K562 (cell line): Measurements from ENCODE around the gene MMAB. TPM values are rescaled to one million over a fixed set of nuclear protein-coding genes. Genes with fewer than 3 reads are reported as not detected.

Experiments
- ATAC-seq: fragments of 200-7000 bp; cut with Tn5 transposase; 3 replicates; pipeline ENCODE4 v1.9.1; 2020; ENCODE audit warnings: moderate library complexity
- BruUV-seq: library from RNA; stranded (reverse); fragments of 400-500 nt; replicated peaks from 2 replicates; lab custom pipeline; 2021; lab: Mats Ljungman, UMichigan
- CTCF ChIA-PET: fragments of 300-600 bp; formaldehyde crosslinking; extraction: SDS; loops from one replicate; lab custom pipeline; 2021; ENCODE audit warnings: low intra/inter-chr PET ratio; lab: Yijun Ruan, JAX
- POLR2A ChIA-PET: fragments of 300-600, 350-650 bp; sonication (Branson Sonifier 250); formaldehyde crosslinking; extraction: SDS; loops from one replicate; lab custom pipeline; 2021; ENCODE audit warnings: antibody characterized with exemption, inconsistent platforms; lab: Yijun Ruan, JAX
- DNase-seq, 4 experiments: peaks; one replicate each; pipeline versions ENCODE4 v3.0.0 to v3.0.0-alpha.2; 2011 to 2018; ENCODE audit warnings: low spot score in 3 of 4, mixed read lengths in 3 of 4; ENCODE audit errors: extremely low read depth in 1 of 4
- FAIRE-seq: peaks from 2 replicates; lab custom pipeline; 2011; peaks lifted over from hg19 to GRCh38; lab: Jason Lieb, UNC
- H2AFZ ChIP-seq: 2 replicates; pipeline ENCODE4 v1.6.0; 2011; ENCODE audit warnings: low read depth, low read length, control low read depth, inconsistent platforms
- H3K27ac ChIP-seq: fragments of 200-600 bp; 3 replicates; pipeline ENCODE4 v1.8.0; 2011; ENCODE audit warnings: low read depth, mild to moderate bottlenecking, control low read depth, inconsistent platforms, low read length, moderate library complexity, mixed read lengths; ENCODE audit errors: extremely low read depth
- H3K27me3 ChIP-seq, 2 experiments: fragments of 300-600 bp in 1 of 2; 2 replicates in 1 of 2; 3 replicates in 1 of 2; pipeline versions ENCODE4 v1.6.0 to v1.8.0; 2011; ENCODE audit warnings: inconsistent platforms in 2 of 2, low read length in 2 of 2, mild to moderate bottlenecking in 1 of 2, mixed read lengths in 1 of 2, moderate library complexity in 1 of 2; ENCODE audit not compliant: control insufficient read depth in 2 of 2, insufficient read depth in 2 of 2
- H3K36me3 ChIP-seq: fragments of 300-600 bp; 3 replicates; pipeline ENCODE4 v1.8.0; 2011; ENCODE audit warnings: mild to moderate bottlenecking, low read length, inconsistent platforms; ENCODE audit not compliant: control insufficient read depth, insufficient read depth
- H3K4me1 ChIP-seq, 2 experiments: fragments of 200-600 bp in 1 of 2; replicated peaks in 1 of 2; 2 replicates in 1 of 2; 3 replicates in 1 of 2; pipeline versions ENCODE4 v1.5.1 to v1.8.0; 2011; ENCODE audit warnings: inconsistent platforms in 2 of 2, low read length in 2 of 2, mild to moderate bottlenecking in 1 of 2, mixed read lengths in 1 of 2, moderate library complexity in 1 of 2; ENCODE audit not compliant: control insufficient read depth in 2 of 2, insufficient read depth in 2 of 2
- H3K4me2 ChIP-seq: 2 replicates; pipeline ENCODE4 v1.6.1; 2011; ENCODE audit warnings: low read length, control low read depth, inconsistent platforms, mixed read lengths; ENCODE audit not compliant: insufficient read depth
- H3K4me3 ChIP-seq: fragments of 200-600 bp; sonication (generic), shearing (Covaris generic); 2 replicates; pipeline ENCODE4 v1.5.1; 2016; ENCODE audit warnings: control low read depth, inconsistent platforms
- H3K79me2 ChIP-seq: fragments of 200-600 bp; 3 replicates; pipeline ENCODE4 v1.8.0; 2011; ENCODE audit warnings: low read length, inconsistent platforms; ENCODE audit not compliant: control insufficient read depth, insufficient read depth
- H3K9ac ChIP-seq, 2 experiments: 2 replicates each; pipeline versions ENCODE4 v1.6.0 to v1.6.1; 2011; ENCODE audit warnings: low read depth in 2 of 2, low read length in 2 of 2, control low read depth in 1 of 2, inconsistent platforms in 1 of 2, mild to moderate bottlenecking in 1 of 2, mixed read lengths in 1 of 2; ENCODE audit not compliant: insufficient read depth in 1 of 2
- H3K9me1 ChIP-seq: one replicate; pipeline ENCODE4 v1.6.0; 2011; ENCODE audit warnings: inconsistent platforms, mild to moderate bottlenecking, low read length, moderate library complexity; ENCODE audit not compliant: control insufficient read depth, insufficient read depth
- H3K9me3 ChIP-seq: replicated peaks from 2 replicates; pipeline ENCODE4 v1.5.1; 2011; ENCODE audit warnings: low read depth, low read length, inconsistent platforms; ENCODE audit not compliant: control insufficient read depth, insufficient read depth
- H4K20me1 ChIP-seq: replicated peaks from 2 replicates; pipeline ENCODE4 v1.6.1; 2011; ENCODE audit warnings: low read length, inconsistent platforms, mixed read lengths; ENCODE audit not compliant: control insufficient read depth, insufficient read depth
- ADNP ChIP-seq: fragments of 200-800 bp; sonication (Bioruptor generic); IDR thresholded peaks from 2 replicates; pipeline ENCODE4 v1.6.1; 2016; ENCODE audit warnings: missing genetic modification characterization, missing compliant biosample characterization
- BCOR ChIP-seq: fragments of 450-650 bp; IDR thresholded peaks from 2 replicates; pipeline ENCODE4 v1.6.1; 2016
- BMI1 ChIP-seq: fragments of 150-350 bp; IDR thresholded peaks from 2 replicates; pipeline ENCODE4 v1.6.1; 2014; ENCODE audit warnings: low read length
- CCNT2 ChIP-seq: IDR thresholded peaks from 2 replicates; pipeline ENCODE4 v1.6.1; 2011; ENCODE audit warnings: borderline replicate concordance, low read depth, mild to moderate bottlenecking, moderate library complexity, mixed read lengths, low read length; ENCODE audit not compliant: insufficient read length; ENCODE audit errors: extremely low read depth
- CREBBP ChIP-seq: IDR thresholded peaks from one replicate; pipeline ENCODE4 v1.6.1; 2012; ENCODE audit warnings: low read depth, mild to moderate bottlenecking, control low read depth, inconsistent platforms, low read length
- GTF2E2 ChIP-seq: fragments of 200-800 bp; sonication (Bioruptor generic); IDR thresholded peaks from 2 replicates; pipeline ENCODE4 v1.6.1; 2016; ENCODE audit warnings: missing genetic modification characterization, missing compliant biosample characterization
- KAT8 ChIP-seq: fragments of 450-650 bp; IDR thresholded peaks from 2 replicates; pipeline ENCODE4 v1.6.1; 2016; ENCODE audit warnings: low read depth, mild to moderate bottlenecking
- MAFK ChIP-seq: IDR thresholded peaks from 2 replicates; pipeline ENCODE4 v1.6.1; 2011; ENCODE audit warnings: low read length, improper control_type of control experiment
- NCOA6 ChIP-seq: fragments of 450-650 bp; IDR thresholded peaks from 2 replicates; pipeline ENCODE4 v1.6.1; 2017; ENCODE audit warnings: mild to moderate bottlenecking
- NR4A1 ChIP-seq, 2 experiments: fragments of 250-450 bp in 1 of 2; fragments of 450-650 bp in 1 of 2; sonication (Bioruptor Pico) in 1 of 2; IDR thresholded peaks; 2 replicates each; pipeline versions ENCODE4 v1.4.0 to v1.6.1; 2016 to 2020; ENCODE audit warnings: mild to moderate bottlenecking in 2 of 2, missing compliant biosample characterization in 1 of 2, missing genetic modification characterization in 1 of 2, moderate library complexity in 1 of 2
- RFX5 ChIP-seq: IDR thresholded peaks from 2 replicates; pipeline ENCODE4 v1.6.1; 2011; ENCODE audit warnings: low read depth, mild to moderate bottlenecking, improper control_type of control experiment, low read length
- U2AF1 ChIP-seq: fragments of 200-400 bp; formaldehyde crosslinking; optimal IDR thresholded peaks from 2 replicates; pipeline ENCODE3; 2017; ENCODE audit warnings: mild to moderate bottlenecking, low read depth, low read length, moderate library complexity
- ZNF586 ChIP-seq: fragments of 450-650 bp; formaldehyde crosslinking; conservative IDR thresholded peaks from 2 replicates; pipeline ENCODE4 v1.4.0; 2020; ENCODE audit warnings: mild to moderate bottlenecking, moderate library complexity
- WGBS: fragments of 100-300 bp; shearing (Covaris generic); methylation state at CpG from one replicate; pipeline ENCODE4 v1.1.6; 2016; ENCODE audit warnings: low coverage, mixed read lengths; ENCODE audit not compliant: insufficient coverage; ENCODE audit errors: missing lambda C conversion rate; 5-methylcytosine and 5-hydroxymethylcytosine counted together
- in situ Hi-C: fragments of 300-500 bp; cut with MboI; formaldehyde crosslinking; loops from 4 replicates; pipeline ENCODE4 v1.15.0; 2018; ENCODE audit warnings: inconsistent platforms, mixed read lengths
- intact Hi-C: fragments of 100-400 bp; cut with micrococcal nuclease; formaldehyde crosslinking; loops from 2 replicates; pipeline ENCODE4 v1.14.2; 2022
- polyA plus RNA-seq, 8 experiments: library from polyadenylated mRNA; depleted of rRNA in 4 of 8; stranded (reverse) in 5 of 8; unstranded in 3 of 8; fragments of >200 nt; fragmentation: Nextera tagmentation in 2 of 8; fragmentation: Illumina TruSeq in 1 of 8; extraction: Ambion mirVana in 2 of 8; extraction: Trizol in 1 of 8; gene quantifications; 2 replicates each; pipeline versions ENCODE4 v1.2.1 to v1.2.3, GENCODE V29; 2011 to 2014; ENCODE audit warnings: inconsistent platforms in 1 of 8, missing spikeins in 1 of 8
- total RNA-seq, 7 experiments: library from RNA; depleted of rRNA in 6 of 7; stranded (reverse); fragments of >200 nt in 6 of 7; fragmentation: Illumina TruSeq in 2 of 7; extraction: Trizol in 2 of 7; gene quantifications; 2 replicates each; pipeline versions ENCODE4 v1.2.1 to v1.2.3, GENCODE V29; 2011 to 2021; ENCODE audit warnings: low replicate concordance in 1 of 7
- TF ChIP-seq, protein P1 (sequence below): fragments of 250-450 bp; sonication (Bioruptor Pico); IDR thresholded peaks from 2 replicates; pipeline ENCODE4 v1.8.0; 2021; ENCODE audit warnings: borderline replicate concordance, mild to moderate bottlenecking, moderate library complexity; ENCODE audit not compliant: poor library complexity, severe bottlenecking
- TF ChIP-seq, protein P2 (sequence below): fragments of 450-650 bp; IDR thresholded peaks from 2 replicates; pipeline ENCODE4 v1.6.1; 2018; ENCODE audit warnings: mild to moderate bottlenecking, low read depth; ENCODE audit not compliant: partially characterized antibody
- TF ChIP-seq, protein P3 (sequence below): fragments of 250-450 bp; sonication (Bioruptor Pico); IDR thresholded peaks from 2 replicates; pipeline ENCODE4 v1.8.0; 2021; ENCODE audit warnings: moderate library complexity, mild to moderate bottlenecking, inconsistent platforms

The MMAB gene
- total and polyA plus RNA-seq, 9 of the 15 experiments (the other 6 are each of a cell fraction or from before 2014, with no cell fraction given), result 9.5 to 76.1 (median 46.2) TPM

DNA sequence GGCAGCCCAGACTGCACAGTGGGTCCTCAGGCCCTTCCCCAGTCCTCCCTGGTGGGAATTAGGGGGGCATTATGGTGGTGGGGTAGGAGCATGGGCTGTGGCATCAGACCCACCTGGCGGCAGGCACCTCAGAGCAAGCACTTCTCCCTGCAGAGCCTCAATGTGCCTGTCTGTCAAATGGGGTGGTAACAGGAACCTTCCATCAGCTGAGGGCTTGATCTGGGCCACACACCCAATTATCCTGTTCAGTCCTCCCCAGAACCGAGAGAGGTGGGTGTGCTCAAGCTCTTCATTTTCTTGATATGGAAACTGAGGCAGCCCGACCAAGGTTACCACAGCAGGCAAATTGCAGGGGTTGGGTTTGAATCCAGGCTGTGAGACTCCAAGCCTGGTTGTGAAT is 38.7 kb upstream of the MMAB start (continued):
- no peak for TF ChIP-seq CCNT2
- no peak for TF ChIP-seq KAT8
- no peak for TF ChIP-seq BMI1
- no peak for TF ChIP-seq RFX5
- TF ChIP-seq ADNP (tag), result peak; percentile 59; the same call in 1 of the 2 replicates
- no peak for TF ChIP-seq CREBBP
- TF ChIP-seq U2AF1, result no peak
- TF ChIP-seq BCOR, result 0 out of 2 replicates have a peak, but pooled peaks have one; percentile 17

DNA sequence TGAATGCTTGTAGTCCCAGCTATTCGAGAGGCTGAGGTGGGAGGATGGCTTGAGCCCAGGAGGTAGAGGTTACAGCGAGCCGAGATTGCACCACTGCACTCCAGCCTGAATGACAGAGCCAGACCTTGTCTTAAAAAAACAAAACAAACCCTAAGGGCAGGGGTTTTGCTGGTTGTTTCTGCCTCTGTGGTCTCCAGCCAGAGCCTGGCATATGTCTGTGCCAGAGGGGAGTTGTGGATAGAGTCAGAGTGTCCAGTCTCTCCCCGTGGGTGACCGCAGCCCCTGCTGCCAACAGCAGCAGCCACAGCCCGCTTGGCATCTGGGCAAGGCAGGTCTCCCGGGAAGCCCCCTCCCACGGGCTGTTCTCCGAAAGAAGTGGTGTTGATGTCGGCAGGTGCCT is 37.9 kb upstream of the MMAB start:
- BruUV-seq, result no TSS peak
- no peaks in the 10 kb centered on the region for H3K79me2 ChIP-seq
- no peak for ATAC-seq
- no peak for TF ChIP-seq NR4A1 (CRISPR knock-in tag; IDR thresholded peaks at IDR 0.05)
- TF ChIP-seq NR4A1 (tag; IDR thresholded peaks at IDR 0.05), result no peak
- TF ChIP-seq GTF2E2 (tag), result no peak
- no peak for TF ChIP-seq ZNF586 (CRISPR knock-in tag)
- TF ChIP-seq NCOA6, result no peak
- TF ChIP-seq, protein P1, sequence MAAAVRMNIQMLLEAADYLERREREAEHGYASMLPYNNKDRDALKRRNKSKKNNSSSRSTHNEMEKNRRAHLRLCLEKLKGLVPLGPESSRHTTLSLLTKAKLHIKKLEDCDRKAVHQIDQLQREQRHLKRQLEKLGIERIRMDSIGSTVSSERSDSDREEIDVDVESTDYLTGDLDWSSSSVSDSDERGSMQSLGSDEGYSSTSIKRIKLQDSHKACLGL (CRISPR knock-in tag), result no peak
- TF ChIP-seq MAFK, result no peak
- TF ChIP-seq, protein P2, sequence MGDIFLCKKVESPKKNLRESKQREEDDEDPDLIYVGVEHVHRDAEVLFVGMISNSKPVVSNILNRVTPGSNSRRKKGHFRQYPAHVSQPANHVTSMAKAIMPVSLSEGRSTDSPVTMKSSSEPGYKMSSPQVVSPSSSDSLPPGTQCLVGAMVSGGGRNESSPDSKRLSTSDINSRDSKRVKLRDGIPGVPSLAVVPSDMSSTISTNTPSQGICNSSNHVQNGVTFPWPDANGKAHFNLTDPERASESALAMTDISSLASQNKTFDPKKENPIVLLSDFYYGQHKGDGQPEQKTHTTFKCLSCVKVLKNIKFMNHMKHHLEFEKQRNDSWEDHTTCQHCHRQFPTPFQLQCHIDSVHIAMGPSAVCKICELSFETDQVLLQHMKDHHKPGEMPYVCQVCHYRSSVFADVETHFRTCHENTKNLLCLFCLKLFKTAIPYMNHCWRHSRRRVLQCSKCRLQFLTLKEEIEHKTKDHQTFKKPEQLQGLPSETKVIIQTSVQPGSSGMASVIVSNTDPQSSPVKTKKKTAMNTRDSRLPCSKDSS, result no peak
- no peak for TF ChIP-seq BMI1
- TF ChIP-seq, protein P3, sequence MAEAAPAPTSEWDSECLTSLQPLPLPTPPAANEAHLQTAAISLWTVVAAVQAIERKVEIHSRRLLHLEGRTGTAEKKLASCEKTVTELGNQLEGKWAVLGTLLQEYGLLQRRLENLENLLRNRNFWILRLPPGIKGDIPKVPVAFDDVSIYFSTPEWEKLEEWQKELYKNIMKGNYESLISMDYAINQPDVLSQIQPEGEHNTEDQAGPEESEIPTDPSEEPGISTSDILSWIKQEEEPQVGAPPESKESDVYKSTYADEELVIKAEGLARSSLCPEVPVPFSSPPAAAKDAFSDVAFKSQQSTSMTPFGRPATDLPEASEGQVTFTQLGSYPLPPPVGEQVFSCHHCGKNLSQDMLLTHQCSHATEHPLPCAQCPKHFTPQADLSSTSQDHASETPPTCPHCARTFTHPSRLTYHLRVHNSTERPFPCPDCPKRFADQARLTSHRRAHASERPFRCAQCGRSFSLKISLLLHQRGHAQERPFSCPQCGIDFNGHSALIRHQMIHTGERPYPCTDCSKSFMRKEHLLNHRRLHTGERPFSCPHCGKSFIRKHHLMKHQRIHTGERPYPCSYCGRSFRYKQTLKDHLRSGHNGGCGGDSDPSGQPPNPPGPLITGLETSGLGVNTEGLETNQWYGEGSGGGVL (CRISPR knock-in tag), result no peak

More for the DNA sequence above, 37.9 kb upstream of the MMAB start:
- H3K36me3 ChIP-seq, result no peaks in the 10 kb centered on the region
- no peak overlapping the region for H3K4me3 ChIP-seq
- DNase-seq, result no peak
- H3K4me1 ChIP-seq, result peaks cover 0 to 6% of the 10 kb centered on the region in 2 experiments; a peak in 1 of 5 replicates
- H3K9ac ChIP-seq, result no peak overlapping the region
- H3K9me3 ChIP-seq, result no peaks in the 10 kb centered on the region
- no peak overlapping the region for H3K27ac ChIP-seq
- 8% methylated on average over 10 of the region's 10 CpGs for WGBS
- in situ Hi-C loops (no loop called here), intact Hi-C loops (no loop called here)
- H4K20me1 ChIP-seq, result peaks cover 4% of the 10 kb centered on the region; the same call in 1 of the 2 replicates
- no peak for FAIRE-seq
- ChIA-PET POLR2A (interaction anchor here (0.8 kb wide), 1 partner anchor 13 kb away, joined by 4 read pairs; no protein-coding TSS in a partner anchor), CTCF (no interaction called here)
- H3K4me2 ChIP-seq, result no peak overlapping the region
- peaks cover 27 to 71% of the 10 kb centered on the region in 2 experiments; a peak in 4 of 5 replicates for H3K27me3 ChIP-seq
- H2AFZ ChIP-seq, result no peak overlapping the region
- H3K9me1 ChIP-seq, result peaks cover 3% of the 10 kb centered on the region
